ENCODE results near the gene DEGS2. TPM values are rescaled to one million over a fixed set of nuclear protein-coding genes. Genes with fewer than 3 reads are reported as not detected.

Gene DEGS2
- total and polyA plus RNA-seq, 2 experiments from 2014 or later = 1.3 to 2.7 TPM

GRCh38 chr14:100121643-100122480 lies 37.6 kb downstream of the DEGS2 start:
- no peak for DNase-seq (ENCODE audit: low read depth in 1 of 2, low spot score in 1 of 2)
- no peak for TF ChIP-seq CTCF (IDR thresholded peaks at IDR 0.05; ENCODE audit: low read depth, low read length)
- Histone ChIP-seq H3K27me3 (no peaks in the 10 kb centered on the region), H3K4me1 (ENCODE audit: low read depth) (no peaks in the 10 kb centered on the region), H3K9me3 (ENCODE audit: low read depth) (no peaks in the 10 kb centered on the region), H3K36me3 (no peaks in the 10 kb centered on the region), H3K4me3 (no peak overlapping the region), H3K27ac (no peak overlapping the region)

GRCh38 chr14:100120522-100121269 lies 38.7 kb downstream of the DEGS2 start:
- no peaks in the 10 kb centered on the region for H3K9me3 ChIP-seq (ENCODE audit: low read depth)
- no peaks in the 10 kb centered on the region for H3K27me3 ChIP-seq
- H3K27ac ChIP-seq = no peak overlapping the region
- DNase-seq (ENCODE audit: low read depth in 1 of 2, low spot score in 1 of 2) = no peak
- H3K36me3 ChIP-seq = no peaks in the 10 kb centered on the region
- TF ChIP-seq CTCF (IDR thresholded peaks at IDR 0.05; ENCODE audit: low read depth, low read length) = no peak
- H3K4me3 ChIP-seq = no peak overlapping the region
- no peaks in the 10 kb centered on the region for H3K4me1 ChIP-seq (ENCODE audit: low read depth)

GRCh38 chr14:100119251-100119650 lies 40.2 kb downstream of the DEGS2 start:
- Histone ChIP-seq H3K9me3 (ENCODE audit: low read depth) (no peaks in the 10 kb centered on the region), H3K4me1 (ENCODE audit: low read depth) (no peaks in the 10 kb centered on the region), H3K36me3 (no peaks in the 10 kb centered on the region), H3K27ac (no peak overlapping the region), H3K27me3 (no peaks in the 10 kb centered on the region), H3K4me3 (no peak overlapping the region)
- no peak for DNase-seq (ENCODE audit: low read depth in 1 of 2, low spot score in 1 of 2)
- TF ChIP-seq CTCF (IDR thresholded peaks at IDR 0.05; ENCODE audit: low read depth, low read length) = no peak

- no peaks in the 10 kb centered on the region for H3K27me3 ChIP-seq
- no peaks in the 10 kb centered on the region for H3K4me1 ChIP-seq (ENCODE audit: low read depth)
- H3K27ac ChIP-seq = no peak overlapping the region
- no peaks in the 10 kb centered on the region for H3K9me3 ChIP-seq (ENCODE audit: low read depth)
- TF ChIP-seq CTCF (IDR thresholded peaks at IDR 0.05; ENCODE audit: low read depth, low read length) = no peak
- no peak for DNase-seq (ENCODE audit: low read depth in 1 of 2, low spot score in 1 of 2)
- no peak overlapping the region for H3K4me3 ChIP-seq
- no peaks in the 10 kb centered on the region for H3K36me3 ChIP-seq
Observed at GRCh38 chr14:100118396-100119011, 40.9 kb downstream of the DEGS2 start.

GRCh38 chr14:100117633-100118395 lies 41.6 kb downstream of the DEGS2 start:
- Histone ChIP-seq H3K4me1 (ENCODE audit: low read depth) (no peaks in the 10 kb centered on the region), H3K4me3 (no peak overlapping the region), H3K27ac (no peak overlapping the region), H3K9me3 (ENCODE audit: low read depth) (no peaks in the 10 kb centered on the region), H3K36me3 (no peaks in the 10 kb centered on the region), H3K27me3 (no peaks in the 10 kb centered on the region)
- DNase-seq (ENCODE audit: low read depth in 1 of 2, low spot score in 1 of 2) = no peak
- no peak for TF ChIP-seq CTCF (IDR thresholded peaks at IDR 0.05; ENCODE audit: low read depth, low read length)

Measured in cardiac muscle cell (in vitro differentiated cells and primary cell).